ENCODE data around the gene WEE2. TPM values are rescaled to one million over a fixed set of nuclear protein-coding genes. Genes with fewer than 3 reads are reported as not detected.

Gene WEE2
- total and polyA plus RNA-seq, 9 of the 15 experiments (the other 6 are each of a cell fraction or from before 2014, with no cell fraction given): not detected

- TF ChIP-seq POLR2AphosphoS2 (IDR thresholded peaks at IDR 0.05; ENCODE audit: low read length): peak; percentile 89; the same call in 1 of the 2 replicates
- TF ChIP-seq NFE2L1 (tag; IDR thresholded peaks at IDR 0.05; ENCODE audit: borderline replicate concordance, low read depth): no peak
- TF ChIP-seq PKNOX1 (IDR thresholded peaks at IDR 0.05): peak; percentile 51; the same call in 1 of the 2 replicates
- peak; percentile 62 for TF ChIP-seq ZFP36 (IDR thresholded peaks at IDR 0.05; ENCODE audit: low read depth, low read length, partially characterized antibody)
- TF ChIP-seq TAF7 (tag; IDR thresholded peaks at IDR 0.05): peak; percentile 98
- peak; percentile 92 for TF ChIP-seq ZNF384 (IDR thresholded peaks at IDR 0.05; ENCODE audit: low read depth, low read length)
- 0 out of 2 replicates have a peak, but pooled peaks have one; percentile 33 for TF ChIP-seq CUX1 (CRISPR knock-in tag; IDR thresholded peaks at IDR 0.05)
- TF ChIP-seq TCF7 (IDR thresholded peaks at IDR 0.05; ENCODE audit: borderline replicate concordance): peak; percentile 91
- no peak for TF ChIP-seq SRSF9 (IDR thresholded peaks at IDR 0.05; ENCODE audit: borderline replicate concordance, low read depth, low read length)
- peak; percentile 84 for TF ChIP-seq GTF2F1 (IDR thresholded peaks at IDR 0.05; ENCODE audit: low read depth, low read length)
- TF ChIP-seq NCOA4 (IDR thresholded peaks at IDR 0.05; ENCODE audit: partially characterized antibody): peak; percentile 53
- TF ChIP-seq ETV6 (IDR thresholded peaks at IDR 0.05; ENCODE audit: borderline replicate concordance in 1 of 2, low read depth in 2 of 2, low read length in 1 of 2): peak; percentile 34 to 57; a peak in 1 of 4 replicates
- peak; percentile 81; the same call in 1 of the 2 replicates for TF ChIP-seq ETV6 (CRISPR knock-in tag; IDR thresholded peaks at IDR 0.05; ENCODE audit: borderline replicate concordance)
- peak; percentile 73 for TF ChIP-seq BACH1 (tag; IDR thresholded peaks at IDR 0.05)
- peak; percentile 75 for TF ChIP-seq E2F3 (CRISPR knock-in tag; IDR thresholded peaks at IDR 0.05)
- TF ChIP-seq ZNF134 (CRISPR knock-in tag; conservative IDR thresholded peaks at IDR 0.05): peak; percentile 71
- TF ChIP-seq RAD51 (IDR thresholded peaks at IDR 0.05; ENCODE audit: borderline replicate concordance, low read depth): peak; percentile 47; the same call in 1 of the 2 replicates
- no peak; the same call in 1 of the 2 replicates for TF ChIP-seq HES1 (IDR thresholded peaks at IDR 0.05; ENCODE audit: low read depth)
- peak; percentile 43; the same call in 1 of the 2 replicates for TF ChIP-seq ZNF324 (CRISPR knock-in tag; IDR thresholded peaks at IDR 0.05)
These were observed 29.9 kb downstream of the WEE2 start, which contains the start of gene SSBP1 (continued) for GRCh38 chr7:141737836-141738591.

Measured in K562 (cell line).